GM19467 (cell line): Measurements from ENCODE around the gene SYTL3.
"Not testable (repeated sequence)": the region's sequence is repeated elsewhere in the genome, so short reads cannot be mapped to it uniquely, and the experiment has no call there.

ENCODE experiments used
- ATAC-seq: cut with Tn5 transposase; IDR thresholded peaks from one replicate; pipeline ENCODE4 v1.9.1; 2021; ENCODE audit warnings: mild to moderate bottlenecking, moderate library complexity; ENCODE audit not compliant: unreplicated experiment

Gene SYTL3

DNA sequence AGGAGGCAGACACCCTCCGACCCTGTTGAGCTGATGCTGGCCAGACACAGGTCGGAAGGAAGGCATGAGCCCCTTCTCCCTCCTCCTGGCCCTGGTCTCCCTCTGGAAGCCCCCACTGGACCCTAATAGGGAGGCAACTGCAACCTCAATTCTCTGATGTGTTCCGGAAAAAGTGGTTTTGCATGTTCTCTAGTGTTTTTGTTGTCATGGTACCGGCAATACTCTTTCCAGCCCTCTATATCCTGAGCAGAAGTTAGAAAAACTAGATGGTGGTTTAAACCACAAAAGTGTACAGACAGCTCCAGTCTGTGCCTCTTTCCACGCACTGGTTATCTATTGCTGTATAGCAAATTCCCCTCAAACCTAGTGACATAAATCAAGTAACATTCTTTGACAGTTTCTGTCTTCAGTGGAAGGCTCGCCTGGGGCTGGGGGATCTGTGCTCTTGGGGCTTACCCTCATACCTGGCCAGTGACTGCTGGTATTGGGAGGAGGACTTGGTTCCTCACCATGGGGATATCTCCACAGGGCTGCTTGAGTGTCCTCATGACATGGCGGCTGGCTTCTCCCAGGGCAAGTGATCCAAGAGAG lies 37.0 kb downstream of the SYTL3 start:
- ATAC-seq, result no peak

DNA sequence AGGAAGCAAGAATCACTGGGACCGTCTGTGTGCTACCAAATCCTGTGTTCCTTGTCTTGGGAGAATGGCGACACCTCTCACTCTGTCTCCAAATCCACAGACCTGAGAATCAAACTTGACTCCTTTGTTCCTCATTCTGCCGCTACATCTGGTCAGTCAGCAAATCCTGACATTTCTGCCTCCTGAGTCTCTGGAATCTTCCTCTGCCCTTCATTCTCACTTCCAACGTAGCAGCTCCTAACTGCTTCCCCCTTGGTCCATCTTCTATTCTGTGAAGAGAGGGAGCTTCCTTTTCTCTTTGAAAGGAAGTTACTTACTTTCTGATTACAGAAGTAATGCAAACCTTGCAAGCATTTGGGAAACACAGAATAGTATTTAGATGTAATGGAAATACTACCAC lies 37.7 kb downstream of the SYTL3 start:
- no peak for ATAC-seq

DNA sequence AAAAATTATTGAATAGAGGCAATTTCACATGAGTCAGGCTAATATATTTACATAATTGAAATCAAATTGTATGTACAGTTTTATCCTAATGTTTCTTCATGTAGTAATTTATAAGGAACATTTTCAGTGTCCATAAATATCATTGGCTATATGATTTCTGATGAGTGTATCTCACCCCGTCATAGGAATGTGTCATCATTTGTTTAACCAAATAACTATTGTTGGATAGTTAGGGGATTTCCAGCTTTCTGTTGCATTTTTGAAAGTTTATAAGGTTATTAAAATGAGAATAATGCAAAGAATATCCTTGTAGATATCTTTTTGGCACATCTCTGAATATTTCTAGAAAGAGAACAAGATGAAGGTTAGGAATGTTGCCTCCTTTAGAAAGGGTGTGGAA lies 39.0 kb downstream of the SYTL3 start:
- no peak for ATAC-seq

DNA sequence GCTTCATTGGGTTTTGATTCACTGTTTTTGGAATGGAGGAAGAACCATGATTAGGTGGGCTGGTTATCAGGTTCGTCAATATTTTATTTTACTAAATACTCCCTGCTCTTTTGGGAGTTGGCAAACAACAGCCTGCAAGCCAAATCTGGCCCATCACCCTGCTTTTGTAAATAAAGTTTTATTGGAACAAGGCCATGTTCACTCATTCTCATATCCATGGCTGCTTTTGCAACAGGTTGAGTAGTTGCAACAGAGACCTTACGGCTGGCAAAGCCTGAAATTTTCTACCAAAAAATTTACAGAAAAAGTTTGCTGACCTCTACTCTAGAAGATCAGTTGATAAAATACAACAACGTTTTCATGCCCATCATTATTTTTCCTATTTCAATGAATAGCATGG lies 45.1 kb downstream of the SYTL3 start:
- no peak for ATAC-seq

DNA sequence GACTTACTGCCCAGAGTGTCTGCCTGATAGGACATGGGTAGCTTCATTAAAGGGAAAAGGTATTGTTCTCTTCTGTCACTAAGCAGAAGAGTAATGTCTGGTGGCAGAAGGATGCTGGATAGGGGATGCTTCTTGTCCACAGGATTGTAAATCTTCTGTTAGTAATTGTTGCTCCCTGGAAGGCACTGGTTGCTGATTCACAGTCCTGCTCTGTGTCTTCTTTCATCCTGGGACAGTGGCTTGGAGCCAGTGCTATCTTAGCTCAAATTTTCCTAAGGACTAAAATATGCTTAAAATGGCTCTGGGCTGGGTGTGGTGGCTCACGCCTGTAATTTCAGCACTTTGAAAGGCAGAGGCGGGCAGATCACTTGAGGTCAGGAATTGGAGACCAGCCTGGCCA lies 48.0 kb downstream of the SYTL3 start:
- no peak for ATAC-seq

DNA sequence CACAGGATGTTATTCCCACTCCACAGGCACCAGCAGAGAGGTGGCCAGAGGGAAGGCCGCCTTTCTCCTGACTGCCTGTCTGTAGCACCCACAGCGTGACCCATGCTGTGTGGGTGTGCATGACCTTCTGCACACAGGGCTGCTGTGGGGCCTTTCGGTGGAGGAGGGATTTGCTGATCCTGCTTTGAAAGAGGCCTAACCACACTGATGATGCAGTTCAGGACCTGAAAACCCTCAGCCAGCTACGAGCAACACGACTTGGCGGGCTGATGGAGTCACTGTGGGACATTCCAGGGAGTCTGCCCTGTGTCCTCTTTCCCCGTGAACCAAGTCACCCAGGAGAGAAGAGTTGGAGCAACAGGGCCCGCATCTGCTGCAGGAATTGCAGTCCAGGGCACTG lies 49.1 kb downstream of the SYTL3 start:
- ATAC-seq, result no peak

DNA sequence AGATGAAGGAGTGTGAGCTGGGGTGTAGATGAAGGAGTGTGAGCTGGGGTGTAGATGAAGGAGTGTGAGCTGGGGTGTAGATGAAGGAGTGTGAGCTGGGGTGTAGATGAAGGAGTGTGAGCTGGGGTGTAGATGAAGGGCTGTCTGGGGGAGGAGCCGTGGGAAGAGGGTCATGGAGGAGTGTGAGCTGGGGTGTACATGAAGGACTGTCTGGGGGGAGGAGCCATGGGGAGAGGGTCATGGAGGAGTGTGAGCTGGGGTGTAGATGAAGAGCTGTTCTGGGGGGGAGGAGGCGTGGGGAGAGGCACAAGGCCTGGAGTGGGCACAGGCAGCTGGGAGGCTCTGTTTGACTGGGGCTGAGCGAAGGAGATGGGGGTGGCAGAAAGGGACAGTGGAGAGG lies 51.4 kb downstream of the SYTL3 start:
- not testable (repeated sequence) for ATAC-seq

DNA sequence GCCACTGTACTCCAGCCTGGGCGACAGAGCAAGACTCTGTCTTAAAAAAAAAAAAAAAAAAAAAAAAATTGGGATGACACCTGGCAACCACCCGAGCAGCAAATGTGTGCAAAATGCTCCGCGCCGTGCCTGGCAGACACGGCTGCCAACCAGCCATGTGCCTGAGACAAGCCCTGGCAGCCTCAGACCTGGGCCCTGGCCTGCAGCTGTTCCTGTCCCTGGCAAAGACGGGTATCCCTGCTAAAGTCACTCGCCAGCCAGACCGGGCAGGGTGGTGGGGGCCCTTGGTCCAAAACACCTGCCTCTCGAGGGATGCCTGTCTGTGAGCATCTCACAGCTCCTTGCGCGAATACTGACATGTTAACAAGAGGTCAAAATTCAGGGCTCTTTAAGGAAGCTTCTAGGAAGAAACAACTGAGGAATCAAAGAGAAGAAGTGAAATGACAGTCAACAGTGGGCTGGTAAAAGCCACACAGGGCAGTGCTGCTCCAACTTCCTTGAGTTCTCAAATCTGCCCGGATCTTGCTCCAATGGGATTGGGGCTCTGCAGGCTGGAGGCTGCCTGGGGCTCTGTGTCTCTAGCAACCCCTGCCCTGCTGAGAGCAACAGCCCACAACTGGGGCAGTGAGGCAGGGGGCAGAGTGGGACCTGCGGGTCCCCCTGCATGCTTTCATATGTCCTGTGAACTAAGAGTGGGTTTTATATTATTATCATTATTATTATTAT lies 53.4 kb downstream of the SYTL3 start:
- no peak for ATAC-seq

DNA sequence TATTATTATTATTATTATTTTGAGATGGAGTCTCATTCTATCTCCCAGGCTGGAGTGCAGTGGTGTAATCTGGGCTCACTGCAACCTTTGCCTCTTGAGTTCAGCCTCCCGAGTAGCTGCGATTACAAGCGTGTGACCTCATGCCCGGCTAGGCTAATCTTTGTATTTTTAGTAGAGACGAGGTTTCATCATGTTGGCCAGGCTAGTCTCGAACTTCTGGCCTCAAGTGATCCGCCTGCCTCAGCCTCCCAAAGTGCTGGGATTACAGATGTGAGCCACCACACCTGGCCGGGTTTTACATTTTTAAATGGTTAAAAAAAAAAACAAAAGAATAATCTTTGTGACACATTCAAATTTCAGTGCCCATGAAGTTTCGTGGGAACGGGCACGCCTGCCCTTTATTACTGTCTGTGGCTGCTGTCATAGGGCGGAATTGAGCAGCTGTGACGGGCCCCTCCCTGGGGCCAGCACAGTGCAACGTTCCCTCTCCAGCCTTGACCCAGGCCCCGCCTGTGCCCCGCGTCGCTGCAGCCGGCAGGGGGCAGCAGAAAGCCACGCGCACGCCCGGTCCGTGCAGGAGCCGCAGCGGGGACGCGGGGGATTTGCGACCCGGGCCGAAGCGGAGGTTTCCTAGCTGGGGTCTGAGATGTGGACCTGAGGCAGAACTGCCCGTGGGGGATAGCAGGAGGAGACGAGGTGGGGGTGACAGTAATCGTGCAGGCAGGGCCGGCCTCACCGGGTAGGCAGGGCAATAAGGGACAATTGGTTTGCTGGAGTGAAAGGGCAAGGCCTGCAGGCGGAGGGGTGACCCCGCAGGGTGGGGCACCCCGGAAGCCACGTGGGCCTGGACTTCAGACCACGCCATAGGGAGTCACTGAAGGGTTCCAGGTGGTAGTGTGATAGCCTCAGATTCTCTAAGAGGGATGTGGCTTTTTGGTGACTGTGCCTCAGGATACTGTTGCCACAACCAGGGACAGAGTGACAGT lies 54.3 kb downstream of the SYTL3 start:
- peak; percentile 94 for ATAC-seq

DNA sequence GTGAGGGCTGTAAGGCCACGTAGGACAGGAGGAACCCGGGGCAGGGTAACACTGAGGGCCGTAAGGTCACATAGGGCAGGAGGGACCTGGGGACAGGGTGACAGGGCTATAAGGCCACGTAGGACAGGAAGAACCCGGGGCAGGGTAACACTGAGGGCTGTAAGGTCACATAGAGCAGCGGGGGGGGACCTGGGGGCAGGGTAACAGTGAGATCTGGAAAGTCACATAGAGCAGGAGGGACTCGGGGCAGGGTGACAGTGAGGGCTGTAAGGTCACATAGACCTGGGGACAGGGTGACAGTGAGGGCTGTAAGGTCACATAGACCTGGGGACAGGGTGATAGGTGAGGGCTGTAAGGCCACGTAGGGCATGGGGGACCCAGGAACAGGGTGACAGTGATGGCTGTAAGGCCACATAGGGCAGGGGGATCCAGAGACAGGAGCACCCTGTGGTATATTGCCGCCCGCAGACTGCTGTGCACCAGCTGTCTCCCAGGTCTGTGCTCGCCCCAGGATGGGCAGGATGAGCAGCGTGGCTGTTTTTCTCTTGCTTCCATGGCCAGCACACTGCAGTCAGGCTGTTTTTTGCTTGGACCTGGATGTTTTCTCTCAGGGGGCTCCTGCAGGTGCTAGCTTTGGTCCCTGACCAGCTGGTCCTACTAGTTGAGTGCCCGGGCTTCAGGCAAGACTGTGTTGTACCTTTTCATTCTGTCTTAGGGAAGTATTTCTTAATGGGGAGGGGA lies 55.7 kb downstream of the SYTL3 start:
- ATAC-seq, result no peak

DNA sequence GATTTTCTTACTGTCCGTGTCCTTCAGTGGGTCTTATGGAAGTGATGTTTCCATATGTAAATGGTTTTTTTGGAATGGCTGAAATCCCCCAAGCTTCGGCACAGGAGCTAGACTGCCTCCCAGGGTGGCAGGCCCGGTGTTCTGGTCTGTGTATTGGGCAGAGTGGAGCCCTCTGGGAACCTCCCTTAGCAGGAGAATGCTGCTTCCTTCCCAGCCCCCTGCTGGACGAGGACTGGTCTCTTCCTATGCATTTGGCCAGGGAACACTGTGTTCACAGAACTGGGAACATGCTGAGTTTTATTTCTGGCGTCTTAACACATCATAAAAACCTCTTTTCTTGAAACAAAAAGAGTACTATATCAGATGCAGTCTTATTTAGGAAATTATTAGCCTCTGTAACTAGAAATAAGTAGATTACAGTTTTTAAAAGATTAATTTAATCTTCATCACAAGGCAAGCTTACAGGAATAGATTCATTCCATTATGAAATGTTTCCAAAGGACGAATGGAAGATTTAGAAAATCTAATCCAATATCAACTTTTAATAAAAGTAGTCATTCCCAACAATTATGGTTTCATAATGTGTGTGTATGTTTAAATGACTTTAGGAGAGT lies 56.6 kb downstream of the SYTL3 start:
- ATAC-seq, result no peak

DNA sequence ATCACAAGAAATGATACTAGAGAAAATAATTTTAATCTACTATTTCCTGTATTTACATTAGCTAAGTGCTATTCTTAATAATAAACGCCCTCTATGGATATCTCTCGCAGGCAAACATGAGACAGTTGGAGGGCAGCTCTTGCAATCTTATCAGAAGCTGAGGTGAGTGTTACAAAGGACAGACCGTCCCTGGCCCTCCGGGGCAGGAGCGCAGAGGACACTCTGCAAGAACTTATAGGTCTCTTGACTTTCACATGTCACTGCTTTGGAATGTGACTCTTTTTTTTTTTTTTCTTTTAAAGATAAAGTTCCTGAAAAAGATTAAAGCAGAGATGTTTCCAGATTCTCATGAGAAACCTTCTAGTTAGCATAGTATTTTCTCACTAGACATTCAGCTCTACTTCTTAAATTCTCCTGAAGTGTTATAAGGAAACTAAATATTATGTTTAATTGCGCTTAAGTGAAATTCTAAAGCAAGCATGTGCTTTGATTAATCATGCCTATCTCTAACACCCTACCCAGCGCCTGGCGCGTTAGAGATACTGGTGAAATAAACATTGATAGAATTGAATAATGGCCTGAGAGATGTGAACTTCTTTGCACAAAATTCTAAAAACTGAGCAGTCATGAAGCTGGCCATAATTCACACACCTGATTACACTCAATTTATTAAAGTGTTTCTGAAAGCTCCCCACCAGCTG lies 57.4 kb downstream of the SYTL3 start:
- no peak for ATAC-seq

DNA sequence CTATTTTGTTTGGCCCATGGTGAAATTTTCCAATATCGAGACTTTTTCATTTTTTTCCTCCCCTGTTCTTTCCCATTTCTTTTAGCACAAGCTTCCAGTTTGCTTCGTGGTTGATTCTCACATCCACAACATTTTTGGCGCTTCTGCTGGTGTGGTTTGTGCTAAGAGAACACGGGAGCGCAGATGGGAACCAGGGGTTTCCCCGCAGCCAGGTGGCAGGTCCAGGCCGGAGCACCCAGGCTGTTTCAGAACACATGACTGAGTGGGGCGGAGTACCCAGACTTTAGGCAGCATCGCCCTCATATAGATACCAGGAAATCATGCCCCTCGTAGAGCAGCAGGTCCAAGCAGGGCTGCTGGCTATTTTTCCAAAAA lies 58.0 kb downstream of the SYTL3 start:
- no peak for ATAC-seq

DNA sequence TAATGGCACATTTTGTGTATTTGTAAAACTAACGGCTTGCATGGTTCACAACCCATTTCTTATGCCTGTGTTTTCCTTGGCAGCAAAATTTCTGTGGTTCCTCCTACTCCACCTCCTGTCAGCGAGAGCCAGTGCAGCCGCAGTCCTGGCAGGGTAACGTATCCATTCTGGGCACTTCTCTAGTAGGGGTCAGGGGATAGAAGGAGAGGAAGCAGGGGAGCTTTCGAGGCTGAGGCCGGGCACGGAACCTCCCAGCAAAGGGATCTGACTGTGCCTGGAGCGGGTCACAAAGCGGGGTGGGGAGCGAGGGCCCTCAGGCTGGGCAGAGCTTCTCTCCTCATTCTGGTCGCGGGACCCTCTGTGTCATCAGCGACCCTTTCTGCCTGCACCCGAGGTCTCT lies 58.4 kb downstream of the SYTL3 start:
- ATAC-seq, result no peak

DNA sequence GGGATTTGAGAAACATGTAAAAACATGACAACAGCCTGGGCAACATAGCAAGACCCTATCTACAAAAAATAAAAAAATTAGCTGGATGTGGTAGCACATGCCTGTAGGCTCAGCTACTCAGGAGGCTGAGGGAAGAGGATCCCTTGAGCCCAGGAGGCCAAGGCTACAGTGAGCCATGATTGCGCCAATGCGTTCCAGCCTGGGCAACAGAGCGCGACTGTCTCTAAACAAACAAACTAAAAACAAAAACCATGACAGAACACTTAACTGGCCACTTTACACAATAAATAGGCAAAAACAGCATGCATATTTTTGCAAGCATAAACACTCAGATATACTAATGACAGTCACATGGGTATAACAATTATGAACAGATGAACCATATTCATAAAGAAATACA lies 60.0 kb downstream of the SYTL3 start:
- no peak for ATAC-seq

DNA sequence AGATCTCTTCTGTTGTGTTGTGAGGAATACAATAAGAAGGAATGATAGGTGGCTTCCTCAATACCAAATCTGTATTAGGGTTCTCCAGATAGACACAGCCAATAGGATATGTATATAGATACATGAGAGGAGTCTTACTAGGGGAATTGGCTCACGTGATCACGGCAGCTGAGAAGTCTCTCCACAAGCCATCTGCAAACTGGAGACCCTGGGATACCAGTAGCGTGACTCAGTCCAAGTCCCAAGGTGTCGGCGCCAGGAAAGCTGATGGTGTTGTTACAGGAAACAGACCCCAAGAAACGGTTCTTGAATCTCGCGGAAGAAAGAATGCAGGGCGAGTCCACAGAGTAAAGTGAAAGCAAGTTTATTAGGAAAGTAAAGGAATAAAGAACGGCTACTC lies 61.4 kb downstream of the SYTL3 start:
- ATAC-seq, result no peak

DNA sequence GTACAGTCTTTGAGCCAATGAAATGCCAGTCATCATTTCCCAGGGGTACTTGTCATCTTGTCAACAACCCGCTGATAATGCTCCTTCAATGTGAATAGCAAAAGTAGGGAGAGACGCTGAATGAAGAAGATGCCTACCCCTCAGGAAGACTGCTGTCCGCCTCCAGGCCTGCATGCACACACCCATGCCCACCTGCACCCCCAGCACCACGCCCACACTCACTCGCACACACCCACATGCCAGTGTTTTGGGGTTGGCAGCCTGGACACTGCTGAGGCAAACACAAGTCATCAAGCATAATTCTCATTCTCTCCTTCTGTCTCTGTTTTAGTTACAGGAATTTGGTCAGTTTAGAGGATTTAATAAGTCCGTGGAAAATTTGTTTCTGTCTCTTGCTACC lies 63.6 kb downstream of the SYTL3 start:
- no peak for ATAC-seq

DNA sequence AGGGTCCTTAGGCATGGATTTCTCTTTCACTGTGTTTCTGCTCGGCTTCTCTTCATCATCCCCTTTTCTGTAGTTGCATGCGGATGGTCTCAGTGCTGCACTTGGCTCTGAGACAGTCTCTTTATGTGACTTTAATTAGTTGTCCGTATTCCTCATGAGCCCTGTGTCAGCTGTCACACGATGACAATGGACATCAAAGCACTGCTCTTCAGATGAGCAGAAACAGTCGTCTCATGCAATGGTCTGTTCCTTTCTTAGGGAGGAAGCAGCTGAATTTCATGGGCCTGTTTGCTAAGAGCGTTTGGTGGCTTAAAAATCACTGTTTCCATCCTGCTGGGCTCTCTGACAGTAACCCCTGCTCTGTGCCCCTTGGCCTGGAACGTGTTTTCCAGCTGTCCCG lies 64.9 kb downstream of the SYTL3 start:
- ATAC-seq, result no peak

DNA sequence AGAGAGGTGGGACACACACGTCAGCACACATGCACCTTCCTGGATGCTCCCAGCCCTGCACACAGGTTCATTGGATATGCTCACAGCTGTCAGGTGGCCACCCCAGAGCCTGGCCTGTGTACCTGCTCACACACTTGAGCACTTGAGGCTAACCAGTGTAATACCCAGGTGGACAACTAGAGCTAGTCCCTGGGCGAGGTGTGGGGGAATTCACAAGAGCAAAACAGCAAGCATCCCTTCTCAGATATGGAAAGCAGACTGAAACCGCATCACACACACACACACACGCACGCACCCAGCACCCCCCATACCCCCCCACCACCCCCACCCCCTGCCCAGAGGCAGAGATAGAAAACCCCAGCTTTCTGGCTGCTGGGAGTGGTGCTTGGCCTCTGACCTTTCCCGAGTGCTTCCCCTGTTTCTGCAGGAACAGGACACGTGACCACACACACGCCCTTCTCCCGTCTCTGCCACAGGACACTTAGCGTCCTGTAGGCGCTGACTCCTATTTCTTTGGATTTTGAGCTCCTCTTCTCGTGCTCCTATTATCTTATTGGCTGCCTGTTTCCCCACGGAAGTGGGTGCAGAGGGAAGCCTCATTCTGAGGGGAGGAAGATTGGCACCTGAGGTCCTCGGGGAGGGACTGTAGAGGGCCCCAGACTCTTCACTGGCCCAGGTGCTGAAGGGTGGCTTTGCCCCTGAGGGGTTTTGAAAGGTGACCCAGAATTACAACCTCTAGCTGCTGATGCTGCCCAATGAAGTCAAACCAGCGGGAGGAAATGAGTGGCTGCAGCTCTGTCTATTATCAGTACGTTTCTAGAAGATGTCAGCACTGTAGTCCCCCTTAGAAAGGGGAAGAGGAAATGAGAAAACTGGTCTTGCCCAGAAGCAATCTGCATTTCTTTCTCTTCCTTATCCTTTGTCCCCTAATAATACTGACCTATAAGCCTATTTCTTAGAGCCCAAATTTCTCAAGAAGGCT lies 65.8 kb downstream of the SYTL3 start:
- peak; percentile 58 for ATAC-seq
